ENCODE measurements around the gene MACROH2A1. TPM values are rescaled to one million over a fixed set of nuclear protein-coding genes. Genes with fewer than 3 reads are reported as not detected.

The MACROH2A1 gene
- total and polyA plus RNA-seq, 5 experiments from 2014 or later = 96.3 to 121 (median 101) TPM

DNA sequence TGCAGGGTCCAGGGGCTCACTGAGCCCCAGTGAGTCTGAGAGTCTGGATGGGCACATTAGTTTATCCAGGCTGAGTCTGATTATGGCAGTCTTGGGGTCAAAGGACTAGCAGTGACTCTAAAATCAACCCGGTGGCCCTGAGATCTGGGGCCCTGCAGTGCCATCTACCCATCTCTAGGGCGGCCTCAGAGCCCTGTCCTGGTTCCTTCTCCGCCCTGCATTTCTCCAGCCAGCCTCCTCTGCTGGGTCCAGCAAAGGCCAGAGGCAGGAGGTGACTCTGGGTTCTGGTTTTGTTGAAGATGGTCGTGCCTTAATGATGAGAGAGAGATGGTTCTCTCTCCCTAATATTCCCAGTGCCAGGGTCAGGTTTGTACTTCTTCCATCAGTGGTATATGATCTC, 33.1 kb upstream of the MACROH2A1 start:
- POLR2A ChIA-PET = no interaction called here
- Mint-ChIP-seq H3K4me1 (no peaks in the 10 kb centered on the region), H3K27me3 (peaks cover 4 to 22% (median 10%) of the 10 kb centered on the region in 5 donors), H3K4me3 (no peak overlapping the region), H3K36me3 (peaks cover 0 to 7% (median 3%) of the 10 kb centered on the region in 3 donors), H3K27ac (no peak overlapping the region), H3K9me3 (peaks cover 2 to 12% (median 7%) of the 10 kb centered on the region in 9 donors)
- no peak for ATAC-seq
- DNase-seq = no peak

DNA sequence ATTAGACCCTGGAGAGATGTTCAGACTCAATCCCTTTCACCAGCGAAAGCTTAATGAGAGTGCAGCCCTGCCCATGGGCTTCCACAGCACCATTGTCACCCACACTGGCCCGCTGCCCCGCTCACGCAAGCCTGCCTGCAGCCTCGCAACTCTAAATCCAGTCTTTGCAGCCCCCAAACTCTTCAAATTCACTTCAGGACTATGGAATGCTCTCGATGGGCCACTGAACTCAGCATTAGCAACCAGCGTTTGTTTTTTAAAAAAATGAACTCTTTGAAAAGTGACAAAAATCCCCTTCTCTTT, 31.1 kb upstream of the MACROH2A1 start:
- H3K27ac Mint-ChIP-seq = peak overlapping the region in 1 of 10 donors; percentile 29
- peaks cover 2 to 12% (median 7%) of the 10 kb centered on the region in 9 donors for H3K9me3 Mint-ChIP-seq

DNA sequence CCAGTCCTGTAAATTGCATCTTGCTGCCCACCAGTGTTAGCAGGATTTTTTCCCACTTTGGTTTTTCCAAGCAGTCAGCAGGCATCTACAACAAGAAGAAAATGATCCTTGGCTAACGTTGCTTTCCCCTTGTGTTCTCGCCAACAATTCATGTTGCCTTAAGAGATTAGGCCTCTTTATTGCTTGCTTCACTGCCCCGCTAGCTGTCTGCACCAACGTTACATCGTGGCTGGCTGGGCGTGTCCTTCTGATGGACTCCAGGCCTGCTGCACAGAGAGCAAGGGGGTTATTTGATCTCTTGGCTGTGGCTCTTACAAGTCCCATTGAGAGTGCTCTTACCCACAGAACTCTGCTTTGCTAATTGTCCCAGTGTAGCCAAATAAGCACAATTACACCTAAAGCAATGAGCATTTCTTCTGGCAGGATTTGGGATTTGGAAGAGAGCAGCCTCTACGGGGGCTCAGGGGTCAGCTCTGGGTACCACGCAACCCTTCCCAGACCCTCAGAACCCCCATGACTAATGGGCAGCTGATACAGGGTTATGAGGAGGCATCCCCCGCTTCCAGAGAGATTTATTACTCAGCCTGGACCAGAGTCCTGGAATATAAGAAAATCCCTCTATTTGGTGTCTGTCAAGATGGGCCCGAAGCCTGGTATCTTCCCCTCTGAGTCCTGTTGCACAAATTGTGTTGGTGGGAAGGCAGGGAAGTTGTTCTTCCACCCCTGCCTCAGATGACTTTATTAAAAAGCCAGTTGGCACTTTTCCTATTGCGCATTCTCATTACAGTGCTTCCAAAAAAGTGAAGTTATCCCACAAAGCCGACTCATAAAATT, 30.5 kb upstream of the MACROH2A1 start:
- Mint-ChIP-seq H3K27ac (no peak overlapping the region), H3K36me3 (peaks cover 0 to 7% (median 3%) of the 10 kb centered on the region in 3 donors), H3K27me3 (peaks cover 1 to 15% (median 8%) of the 10 kb centered on the region in 5 donors), H3K4me3 (no peak overlapping the region), H3K4me1 (peaks cover 0 to 4% (median under 1%) of the 10 kb centered on the region in 4 donors), H3K9me3 (peaks cover 2 to 12% (median 7%) of the 10 kb centered on the region in 9 donors)
- no peak for DNase-seq
- POLR2A ChIA-PET = no interaction called here
- no peak for ATAC-seq

More for the DNA sequence above, 31.1 kb upstream of the MACROH2A1 start:
- H3K27me3 Mint-ChIP-seq = peaks cover 5 to 21% (median 6%) of the 10 kb centered on the region in 5 donors
- H3K4me3 Mint-ChIP-seq = no peak overlapping the region
- DNase-seq (no peak), ATAC-seq (no peak)
- peaks cover 0 to 4% (median under 1%) of the 10 kb centered on the region in 4 donors for H3K4me1 Mint-ChIP-seq
- H3K36me3 Mint-ChIP-seq = peaks cover 0 to 7% (median 3%) of the 10 kb centered on the region in 3 donors
- POLR2A ChIA-PET = no interaction called here

DNA sequence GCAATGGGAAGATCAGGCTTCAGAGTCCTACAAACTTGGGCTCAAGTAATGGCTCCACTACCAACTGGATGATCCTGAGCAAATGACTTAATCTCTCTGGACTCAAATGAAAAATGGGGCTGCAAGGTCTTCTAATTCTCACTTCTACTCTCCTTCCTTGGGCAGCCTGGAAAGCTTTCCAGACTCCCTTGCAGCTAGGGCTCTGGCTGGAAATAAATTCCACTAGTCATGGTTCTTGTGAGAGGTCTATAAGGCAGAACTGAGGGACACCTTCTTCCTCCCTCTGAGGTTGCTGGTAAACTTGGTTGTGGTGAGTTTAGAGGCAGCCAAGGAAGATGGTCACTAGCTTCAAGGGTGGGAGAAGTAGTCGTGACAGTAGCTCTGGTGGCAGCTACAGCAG, 29.6 kb upstream of the MACROH2A1 start:
- H3K9me3 Mint-ChIP-seq = peaks cover 2 to 12% (median 7%) of the 10 kb centered on the region in 9 donors
- no peak overlapping the region for H3K4me3 Mint-ChIP-seq
- peaks cover 0 to 7% (median 3%) of the 10 kb centered on the region in 3 donors for H3K36me3 Mint-ChIP-seq
- DNase-seq = no peak
- no peak for ATAC-seq
- H3K4me1 Mint-ChIP-seq = peaks cover 0 to 4% (median under 1%) of the 10 kb centered on the region in 4 donors
- POLR2A ChIA-PET = no interaction called here
- H3K27ac Mint-ChIP-seq = no peak overlapping the region
- peaks cover 1 to 21% (median 10%) of the 10 kb centered on the region in 5 donors for H3K27me3 Mint-ChIP-seq

DNA sequence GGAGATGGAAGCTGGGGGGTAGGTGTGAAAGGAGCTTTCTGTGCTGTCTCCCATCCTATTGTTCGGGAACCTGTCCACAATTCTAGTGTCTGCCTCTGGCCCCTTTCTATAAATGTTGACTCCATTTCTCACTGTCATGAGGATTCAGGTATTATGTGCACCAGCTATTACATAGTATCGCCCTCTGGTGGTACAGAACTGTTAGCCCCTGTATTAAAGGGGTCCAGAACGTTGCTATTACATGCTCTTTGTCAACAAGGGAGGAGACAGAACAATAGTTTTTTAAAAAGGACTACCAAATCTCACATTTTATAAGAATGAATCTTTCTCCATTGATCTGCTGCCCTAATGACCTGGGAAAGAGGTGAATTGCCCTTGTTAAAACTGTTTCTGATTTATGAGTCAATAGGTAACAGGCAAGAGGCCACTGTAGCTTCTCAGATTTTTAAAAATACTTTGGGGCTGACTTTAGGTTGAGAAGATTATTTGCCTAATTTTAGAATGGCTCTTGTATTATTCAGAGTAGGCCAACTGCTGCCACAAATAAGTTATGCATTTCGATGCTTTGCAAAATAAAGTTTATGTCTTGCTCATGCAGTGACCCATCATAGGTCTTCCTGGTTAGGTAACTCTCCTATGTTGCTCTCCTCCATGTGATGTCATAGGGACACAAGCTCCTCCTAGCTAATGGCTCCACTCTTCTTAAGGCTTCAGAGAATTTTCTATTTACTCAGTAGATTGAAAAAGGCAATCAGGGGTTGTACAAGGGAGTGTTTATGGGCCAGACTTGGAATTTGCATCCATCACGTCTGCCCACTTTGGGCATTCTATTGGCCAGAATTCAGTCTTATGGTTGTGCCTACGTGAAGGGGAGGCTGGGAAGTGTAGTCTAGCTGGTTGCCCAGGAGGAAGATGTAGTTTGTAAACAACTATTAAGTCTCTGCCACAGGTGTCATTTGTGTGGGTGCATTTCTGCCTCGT, 27.4 kb upstream of the MACROH2A1 start:
- H3K36me3 Mint-ChIP-seq = peaks cover 0 to 7% (median 3%) of the 10 kb centered on the region in 3 donors

DNA sequence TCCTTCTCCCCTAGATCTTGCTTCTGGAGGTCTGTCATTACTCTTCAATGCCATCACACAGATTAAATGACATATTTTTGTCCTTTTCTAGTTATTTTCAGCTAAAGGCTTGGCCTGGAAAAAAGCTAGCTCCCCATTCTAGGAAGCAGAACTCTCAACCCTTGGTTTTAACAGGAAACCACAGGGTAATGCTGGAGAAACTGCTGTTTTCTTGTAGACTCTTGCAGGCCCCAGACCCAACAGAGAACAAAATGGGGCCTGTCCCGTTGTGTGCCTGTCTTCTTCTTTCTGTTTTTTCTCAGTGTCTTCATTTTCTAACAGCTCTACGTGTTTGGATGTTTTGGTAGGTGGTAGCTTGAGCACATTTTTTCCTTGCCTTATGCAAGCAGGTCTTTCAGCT, 26.6 kb upstream of the MACROH2A1 start:
- Mint-ChIP-seq H3K9me3 (peaks cover 2 to 16% (median 7%) of the 10 kb centered on the region in 9 donors), H3K4me1 (peaks cover 0 to 7% (median under 1%) of the 10 kb centered on the region in 4 donors), H3K27me3 (peaks cover 8 to 41% (median 15%) of the 10 kb centered on the region in 5 donors), H3K4me3 (no peak overlapping the region), H3K36me3 (peaks cover 0 to 7% (median 5%) of the 10 kb centered on the region in 3 donors), H3K27ac (peak overlapping the region in 2 of 10 donors; percentile 5 to 24)
- ATAC-seq (no peak), DNase-seq (no peak)
- POLR2A ChIA-PET = no interaction called here

More for the DNA sequence above, 27.4 kb upstream of the MACROH2A1 start:
- POLR2A ChIA-PET = no interaction called here
- Mint-ChIP-seq H3K4me1 (peaks cover 0 to 7% (median under 1%) of the 10 kb centered on the region in 4 donors), H3K27me3 (peaks cover 8 to 33% (median 18%) of the 10 kb centered on the region in 5 donors), H3K27ac (peak overlapping the region in 2 of 10 donors; percentile 5 to 24), H3K4me3 (no peak overlapping the region), H3K9me3 (peaks cover 2 to 12% (median 7%) of the 10 kb centered on the region in 9 donors)
- ATAC-seq = peak; percentile 84
- peak in 6 of 10 donors; percentile 6 to 49 (median 32) for DNase-seq

DNA sequence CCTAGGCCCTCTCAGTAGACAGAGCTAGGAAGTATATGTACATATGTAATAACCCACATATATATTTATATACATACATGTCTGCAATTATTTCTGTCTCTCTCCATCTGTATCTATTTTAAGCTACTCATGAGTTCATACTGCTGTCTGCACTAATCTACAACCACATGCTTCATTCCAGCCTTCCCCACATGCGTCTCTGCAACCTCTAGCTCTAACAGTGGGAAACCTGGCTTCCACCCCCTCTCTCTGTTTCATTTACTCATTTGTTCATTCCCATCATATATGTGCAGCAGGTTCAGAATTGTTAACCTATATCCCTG, 24.8 kb upstream of the MACROH2A1 start:
- DNase-seq (no peak), ATAC-seq (no peak)
- H3K27me3 Mint-ChIP-seq = peaks cover 12 to 57% (median 24%) of the 10 kb centered on the region in 5 donors
- H3K4me1 Mint-ChIP-seq = peaks cover 0 to 7% (median under 1%) of the 10 kb centered on the region in 4 donors
- H3K4me3 Mint-ChIP-seq = no peak overlapping the region
- peaks cover 3 to 30% (median 10%) of the 10 kb centered on the region in 9 donors for H3K9me3 Mint-ChIP-seq
- POLR2A ChIA-PET = no interaction called here
- peaks cover 3 to 17% (median 10%) of the 10 kb centered on the region in 3 donors for H3K36me3 Mint-ChIP-seq
- H3K27ac Mint-ChIP-seq = no peak overlapping the region

DNA sequence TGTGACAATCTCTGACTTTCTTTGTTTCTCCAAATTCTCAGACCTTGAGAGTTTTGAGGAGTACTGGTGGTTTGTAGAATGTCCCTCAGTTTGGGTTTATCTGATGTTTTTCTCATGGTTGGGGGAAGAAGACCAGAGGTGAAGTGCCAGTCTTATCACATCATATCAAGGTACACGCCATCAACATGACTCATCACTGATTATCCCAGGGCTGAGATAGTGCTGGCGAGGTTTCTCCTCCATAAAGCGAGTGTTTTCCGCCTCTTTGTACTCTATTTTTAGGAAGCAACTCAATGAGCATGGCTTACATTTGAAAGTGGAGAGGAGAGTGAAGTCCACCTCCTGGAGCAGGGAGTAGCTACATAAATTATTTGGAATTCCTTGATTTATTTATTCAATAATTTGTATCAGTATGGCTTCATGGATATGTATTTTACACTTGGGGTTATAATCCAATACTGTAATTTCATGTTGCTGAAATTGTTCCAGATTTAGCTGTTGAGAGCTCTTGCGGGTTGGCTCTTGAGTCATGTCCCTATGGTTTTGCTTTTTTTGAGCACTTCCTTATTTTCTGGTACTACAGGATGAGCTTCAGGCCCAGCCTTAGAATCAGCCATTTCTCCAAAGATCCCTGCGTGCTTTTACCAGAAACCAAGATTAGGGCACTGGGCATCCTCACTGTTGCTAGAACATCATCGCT, 24.3 kb upstream of the MACROH2A1 start:
- H3K27me3 Mint-ChIP-seq = peaks cover 12 to 62% (median 28%) of the 10 kb centered on the region in 5 donors
- peaks cover 3 to 18% (median 13%) of the 10 kb centered on the region in 3 donors for H3K36me3 Mint-ChIP-seq
- POLR2A ChIA-PET = no interaction called here
- no peak overlapping the region for H3K4me3 Mint-ChIP-seq
- H3K27ac Mint-ChIP-seq = no peak overlapping the region
- H3K9me3 Mint-ChIP-seq = peaks cover under 1 to 28% (median 8%) of the 10 kb centered on the region in 9 donors
- ATAC-seq (no peak), DNase-seq (no peak)
- peaks cover 0 to 7% (median under 1%) of the 10 kb centered on the region in 4 donors for H3K4me1 Mint-ChIP-seq

DNA sequence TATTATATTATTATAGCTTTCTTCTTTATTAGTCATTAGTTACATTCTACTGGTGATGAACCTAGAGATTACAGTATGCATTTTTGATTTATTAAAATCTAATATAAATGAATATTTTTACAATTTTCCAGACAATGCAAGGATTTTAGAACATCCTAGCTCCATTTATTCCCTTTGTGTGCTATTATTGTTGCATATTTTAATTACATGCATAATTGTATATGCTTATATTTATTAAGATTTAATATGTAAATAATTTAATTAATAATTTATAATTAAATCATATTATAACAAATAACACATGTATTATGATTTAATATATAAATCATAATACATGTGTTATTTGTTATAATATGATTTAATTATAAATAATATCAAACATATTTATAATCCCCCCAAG, 23.4 kb upstream of the MACROH2A1 start:
- Mint-ChIP-seq H3K9me3 (peaks cover 0 to 25% (median 8%) of the 10 kb centered on the region in 9 donors), H3K27me3 (peaks cover 12 to 67% (median 34%) of the 10 kb centered on the region in 5 donors), H3K4me1 (peaks cover 0 to 7% (median under 1%) of the 10 kb centered on the region in 4 donors), H3K27ac (no peak overlapping the region), H3K36me3 (peaks cover 3 to 18% (median 15%) of the 10 kb centered on the region in 3 donors), H3K4me3 (no peak overlapping the region)
- DNase-seq = no peak
- no peak for ATAC-seq
- POLR2A ChIA-PET = no interaction called here

DNA sequence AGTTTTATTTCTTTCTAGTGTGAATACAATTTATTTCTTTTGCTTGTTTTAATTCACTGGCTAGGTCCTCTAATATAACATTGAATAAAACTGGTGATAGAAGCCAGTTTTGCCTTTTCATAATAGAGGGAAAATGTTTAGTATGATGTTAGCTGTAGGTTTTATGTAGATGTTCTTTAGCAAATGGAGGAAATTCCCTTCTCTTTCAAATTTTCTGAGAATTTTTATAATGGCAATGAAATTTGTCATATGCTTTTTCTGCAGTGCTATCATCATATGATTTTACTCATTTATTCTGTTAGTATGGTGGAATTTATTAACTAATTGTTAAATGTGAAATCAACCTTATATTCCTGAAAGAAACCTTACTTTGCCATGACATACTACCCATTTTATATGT, 18.1 kb upstream of the MACROH2A1 start:
- H3K4me3 Mint-ChIP-seq = no peak overlapping the region
- no peak overlapping the region for H3K27ac Mint-ChIP-seq
- DNase-seq = no peak
- H3K36me3 Mint-ChIP-seq = peaks cover 3 to 18% (median 15%) of the 10 kb centered on the region in 3 donors
- ATAC-seq = no peak
- peaks cover 9 to 36% (median 28%) of the 10 kb centered on the region in 5 donors for H3K27me3 Mint-ChIP-seq
- peaks cover 0 to 25% (median 8%) of the 10 kb centered on the region in 9 donors for H3K9me3 Mint-ChIP-seq
- H3K4me1 Mint-ChIP-seq = no peaks in the 10 kb centered on the region
- POLR2A ChIA-PET = no interaction called here

DNA sequence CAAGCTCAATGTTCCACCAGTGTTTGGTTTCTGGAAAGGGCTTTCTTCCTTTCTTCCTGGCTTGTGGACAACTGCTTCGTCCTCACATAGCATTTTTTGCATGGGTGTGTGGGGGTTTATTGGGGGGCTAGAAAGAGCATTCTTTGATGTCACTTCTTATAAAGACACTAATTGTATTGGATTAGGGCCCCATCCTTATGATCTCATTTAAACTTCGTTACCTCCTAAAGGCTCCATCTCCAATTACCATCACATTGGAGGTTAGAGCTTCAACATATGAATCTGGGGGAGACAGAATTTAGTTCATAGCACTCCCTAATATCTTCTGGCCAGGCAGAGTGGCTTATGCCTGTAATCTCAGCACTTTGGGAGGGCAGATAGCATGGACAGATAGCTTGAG, 6.1 kb upstream of the MACROH2A1 start:
- ATAC-seq (no peak), DNase-seq (no peak)
- peaks cover 0 to 2% (median 2%) of the 10 kb centered on the region in 3 donors for H3K36me3 Mint-ChIP-seq
- no peak overlapping the region for H3K4me3 Mint-ChIP-seq
- H3K4me1 Mint-ChIP-seq = peaks cover 0 to 5% (median 3%) of the 10 kb centered on the region in 4 donors
- no peak overlapping the region for H3K27ac Mint-ChIP-seq
- POLR2A ChIA-PET = no interaction called here
- peaks cover 0 to 7% (median 4%) of the 10 kb centered on the region in 5 donors for H3K27me3 Mint-ChIP-seq
- peaks cover 0 to 11% (median 3%) of the 10 kb centered on the region in 9 donors for H3K9me3 Mint-ChIP-seq

DNA sequence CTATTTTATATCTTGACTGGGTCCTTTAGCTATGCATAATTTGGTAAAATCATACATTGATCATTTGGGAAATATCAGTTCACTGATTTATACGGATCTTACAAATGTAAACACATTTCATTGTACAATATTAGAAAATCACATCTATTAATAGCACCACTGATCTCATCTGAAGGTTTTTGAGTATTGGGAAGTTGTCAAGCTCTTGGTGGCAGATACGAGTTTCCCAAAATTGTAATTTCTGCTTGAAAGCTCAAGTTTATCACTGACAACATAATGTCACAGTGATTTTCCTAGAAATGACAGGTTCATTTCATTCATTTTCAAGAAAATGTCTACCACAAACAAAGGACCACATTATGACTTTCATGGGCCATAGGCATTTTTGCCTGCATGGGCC, 3.0 kb upstream of the MACROH2A1 start:
- DNase-seq (no peak), ATAC-seq (no peak)
- Mint-ChIP-seq H3K27me3 (peaks cover 0 to 4% (median 0%) of the 10 kb centered on the region in 5 donors), H3K4me3 (no peak overlapping the region), H3K27ac (no peak overlapping the region), H3K9me3 (peaks cover 0 to 8% (median 3%) of the 10 kb centered on the region in 9 donors), H3K36me3 (peaks cover 0 to 2% (median 2%) of the 10 kb centered on the region in 3 donors), H3K4me1 (peaks cover 7 to 25% (median 25%) of the 10 kb centered on the region in 4 donors)
- POLR2A ChIA-PET = interaction anchor here (1.0 kb wide), 1 partner anchor 65 kb away, joined by 3 read pairs; no protein-coding TSS in a partner anchor
